ENCODE results near the gene TMEM239.

DNA sequence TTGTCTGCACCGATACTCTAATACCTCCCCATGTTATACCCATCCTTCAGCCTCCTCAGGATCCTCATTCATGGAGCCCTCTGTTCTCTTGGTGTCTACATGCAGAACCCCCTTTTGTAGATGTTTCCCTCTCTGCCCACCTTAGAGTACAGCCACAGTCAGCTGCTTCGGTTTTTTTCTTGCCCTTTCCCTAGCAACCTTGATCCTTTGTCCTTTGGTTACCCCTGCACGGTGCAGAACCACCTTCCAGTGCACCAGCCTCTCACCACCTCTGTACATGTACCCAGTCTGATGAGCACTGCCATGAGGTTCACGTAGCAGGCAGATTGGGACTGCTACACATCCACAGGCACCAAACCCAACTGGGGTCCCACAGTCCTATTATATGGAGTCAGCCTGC, 31.6 kb downstream of the TMEM239 start:
- TF ChIP-seq, protein P1, sequence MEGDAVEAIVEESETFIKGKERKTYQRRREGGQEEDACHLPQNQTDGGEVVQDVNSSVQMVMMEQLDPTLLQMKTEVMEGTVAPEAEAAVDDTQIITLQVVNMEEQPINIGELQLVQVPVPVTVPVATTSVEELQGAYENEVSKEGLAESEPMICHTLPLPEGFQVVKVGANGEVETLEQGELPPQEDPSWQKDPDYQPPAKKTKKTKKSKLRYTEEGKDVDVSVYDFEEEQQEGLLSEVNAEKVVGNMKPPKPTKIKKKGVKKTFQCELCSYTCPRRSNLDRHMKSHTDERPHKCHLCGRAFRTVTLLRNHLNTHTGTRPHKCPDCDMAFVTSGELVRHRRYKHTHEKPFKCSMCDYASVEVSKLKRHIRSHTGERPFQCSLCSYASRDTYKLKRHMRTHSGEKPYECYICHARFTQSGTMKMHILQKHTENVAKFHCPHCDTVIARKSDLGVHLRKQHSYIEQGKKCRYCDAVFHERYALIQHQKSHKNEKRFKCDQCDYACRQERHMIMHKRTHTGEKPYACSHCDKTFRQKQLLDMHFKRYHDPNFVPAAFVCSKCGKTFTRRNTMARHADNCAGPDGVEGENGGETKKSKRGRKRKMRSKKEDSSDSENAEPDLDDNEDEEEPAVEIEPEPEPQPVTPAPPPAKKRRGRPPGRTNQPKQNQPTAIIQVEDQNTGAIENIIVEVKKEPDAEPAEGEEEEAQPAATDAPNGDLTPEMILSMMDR (IDR thresholded peaks at IDR 0.05) = no peak
- no peak for TF ChIP-seq POLR2AphosphoS5 (IDR thresholded peaks at IDR 0.05)
